Globus pallidus (tissue), 1 donor: ENCODE data around the gene HEXIM1.

Source experiments
- DNase-seq: peaks from one replicate; pipeline ENCODE4 v3.0.0-alpha.2; 2015; ENCODE audit warnings: low spot score

Gene HEXIM1

DNA sequence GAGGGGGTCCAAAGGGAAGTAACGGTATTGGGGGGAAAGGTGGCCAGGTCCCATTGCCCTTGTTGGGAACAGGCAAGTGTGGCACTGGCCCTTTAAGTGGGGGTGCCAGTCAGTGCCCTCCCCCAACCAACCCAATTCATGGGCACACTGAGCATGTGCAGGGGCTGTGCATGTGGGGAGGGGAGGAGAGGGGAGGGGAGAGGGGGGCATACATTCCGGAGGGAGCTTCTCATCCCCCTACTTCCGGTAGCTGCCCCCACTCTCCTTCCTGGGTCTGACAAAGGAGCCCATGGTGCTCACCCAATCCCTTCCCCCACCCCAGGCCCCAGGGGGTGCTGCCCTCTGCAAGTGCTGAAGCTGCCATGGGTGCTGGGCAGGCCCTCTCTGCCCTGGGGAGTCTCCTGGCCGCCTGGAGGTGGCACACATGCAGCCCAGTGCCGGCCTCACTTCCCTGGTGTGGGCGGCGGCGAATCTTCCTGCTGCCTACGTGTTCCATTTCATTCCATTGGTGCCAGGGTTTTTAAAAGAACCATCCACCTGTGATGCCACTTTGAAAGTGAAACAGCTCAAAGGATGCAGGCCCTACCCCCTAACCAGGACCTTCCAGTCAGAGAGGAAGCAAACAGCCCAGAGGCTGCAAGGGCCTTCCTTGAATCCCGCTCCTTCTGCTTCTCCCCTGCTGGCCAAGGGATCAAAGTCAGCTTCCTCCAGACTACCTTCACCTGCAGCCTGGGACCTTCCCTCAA, 24.4 kb downstream of the HEXIM1 start:
- DNase-seq: peak; percentile 92

DNA sequence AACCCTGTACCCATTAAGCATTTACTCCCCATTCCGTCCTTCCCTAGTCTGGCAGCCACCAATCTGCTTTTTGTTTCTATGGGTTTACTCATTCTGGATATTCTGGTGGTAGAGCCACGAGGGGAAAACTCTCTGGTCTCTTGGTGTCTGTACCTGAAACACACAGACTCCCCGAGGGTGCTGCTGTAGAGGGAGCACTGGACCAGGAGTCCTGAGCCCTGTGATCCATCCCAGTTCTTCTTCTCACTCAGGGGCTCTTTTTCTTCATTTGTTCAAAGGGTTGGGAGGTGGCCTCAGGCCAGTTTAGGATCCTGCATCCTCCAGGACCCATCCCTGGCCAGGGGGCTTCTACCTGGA, 27.5 kb downstream of the HEXIM1 start:
- no peak for DNase-seq

DNA sequence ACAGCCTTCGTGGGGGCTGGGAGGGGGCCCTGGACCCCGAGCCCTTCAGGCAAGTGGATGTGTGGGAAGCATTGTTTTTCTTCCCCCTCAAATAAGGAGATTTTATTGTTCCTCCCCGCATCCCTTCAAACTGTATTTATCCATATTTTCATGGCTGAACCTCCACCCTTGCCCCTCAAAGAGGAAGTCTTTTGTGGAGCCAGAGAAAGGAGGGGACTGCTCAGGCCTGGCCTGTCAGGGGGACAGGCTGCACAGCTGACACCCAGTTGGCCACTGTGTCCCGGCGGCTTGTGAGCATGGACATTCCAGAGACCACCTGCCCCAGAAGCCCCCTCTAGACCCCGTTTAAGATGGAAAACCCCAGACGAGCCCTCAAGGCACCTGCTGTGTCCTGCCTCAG, 29.3 kb downstream of the HEXIM1 start:
- no peak for DNase-seq

GRCh38 chr17:45184144-45184543, 35.9 kb downstream of the HEXIM1 start:
- no peak for DNase-seq

DNA sequence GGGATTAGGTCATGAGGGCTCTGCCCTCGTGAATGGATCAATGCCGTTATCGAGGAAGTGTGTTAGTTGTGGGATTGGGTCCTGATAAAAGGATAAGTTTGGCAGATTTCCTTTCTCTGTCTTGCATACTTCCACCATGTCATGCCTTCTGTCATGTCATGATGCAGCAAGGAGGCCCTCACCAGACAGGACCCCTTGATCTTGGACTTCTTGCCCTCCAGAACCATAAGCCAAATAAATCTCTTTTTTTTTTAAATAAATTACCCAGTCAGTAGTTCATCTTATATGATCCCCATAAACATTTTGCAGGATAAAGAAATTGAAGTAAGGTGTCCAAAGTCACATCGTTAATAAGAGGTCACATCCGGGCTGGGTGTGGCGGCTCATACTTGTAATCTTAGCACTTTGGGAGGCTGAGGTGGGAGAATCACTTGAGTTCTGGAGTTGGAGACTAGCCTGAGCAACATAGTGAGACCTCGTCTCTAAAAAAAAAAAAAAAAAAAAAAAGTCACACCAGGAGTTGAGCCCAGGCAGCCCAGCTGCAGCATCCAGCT, 38.6 kb downstream of the HEXIM1 start:
- DNase-seq: no peak

DNA sequence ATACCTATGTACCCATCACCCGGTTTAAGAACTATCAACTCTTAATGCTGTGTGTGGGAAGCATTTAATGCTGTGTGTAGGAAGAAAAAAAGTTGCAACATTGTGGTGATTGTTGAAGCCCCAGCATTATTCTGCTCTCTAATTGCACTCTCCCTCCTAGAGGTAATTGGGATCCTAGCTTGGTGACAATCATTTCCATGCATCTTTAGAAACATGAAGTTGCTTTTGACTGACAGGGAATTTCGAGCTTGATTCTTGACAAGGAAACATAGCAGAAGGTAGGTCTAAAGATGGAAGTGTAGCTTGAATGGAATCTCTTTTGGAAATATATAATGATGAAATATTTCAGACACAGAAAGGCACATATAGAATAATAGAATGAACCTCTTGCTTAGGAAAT, 40.7 kb downstream of the HEXIM1 start:
- DNase-seq: no peak

GRCh38 chr17:45190503-45191255, 42.4 kb downstream of the HEXIM1 start:
- DNase-seq: no peak

GRCh38 chr17:45195424-45195823, 47.1 kb downstream of the HEXIM1 start:
- DNase-seq: no peak

DNA sequence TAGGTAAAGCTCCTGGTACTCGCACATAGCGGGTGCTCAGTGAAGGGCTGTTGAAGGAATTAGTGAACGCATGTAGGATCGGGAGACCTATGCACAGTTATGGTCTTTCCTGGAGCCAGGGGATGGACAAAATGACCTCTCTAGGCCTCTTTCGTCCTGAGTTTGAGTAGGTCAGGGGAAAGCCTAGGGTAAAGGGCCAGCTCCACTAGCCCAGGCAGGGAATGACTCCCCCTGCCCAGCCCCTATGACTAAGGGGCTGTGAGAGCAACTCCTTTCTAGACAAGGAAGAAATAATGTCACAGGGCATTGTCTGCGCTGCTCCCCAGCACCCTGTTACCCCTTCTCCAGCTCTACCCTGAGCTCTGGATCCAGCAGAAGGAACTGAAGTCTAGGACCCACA, 48.8 kb downstream of the HEXIM1 start:
- DNase-seq: no peak

GRCh38 chr17:45197555-45198334, 49.5 kb downstream of the HEXIM1 start:
- DNase-seq: peak; percentile 84

- DNase-seq: no peak
Observed at GRCh38 chr17:45200701-45201100, 52.4 kb downstream of the HEXIM1 start.

GRCh38 chr17:45201457-45201856, 53.2 kb downstream of the HEXIM1 start:
- DNase-seq: no peak
